Mammary epithelial cell (primary cell): Measurements from ENCODE around the gene NR4A1.

ENCODE experiments used
- CTCF ChIP-seq, 2 donors: IDR thresholded peaks in 1 of 2; conservative IDR thresholded peaks in 1 of 2; 2 replicates each; pipeline ENCODE4 v1.5.1; 2011 to 2012; ENCODE audit warnings: inconsistent platforms in 2 of 2, low read length in 2 of 2, mild to moderate bottlenecking in 2 of 2, control low read depth in 1 of 2, low read depth in 1 of 2; ENCODE audit not compliant: insufficient read depth in 1 of 2; ENCODE audit errors: extremely low read depth in 1 of 2
- EZH2 ChIP-seq: IDR thresholded peaks from 2 replicates; pipeline ENCODE4 v1.6.1; 2012; ENCODE audit warnings: low read length, inconsistent platforms, borderline replicate concordance

- TF ChIP-seq CTCF (conservative IDR thresholded peaks at IDR 0.05 in 1 of 2, IDR thresholded peaks at IDR 0.05 in 1 of 2; ENCODE audit: extremely low read depth in 1 of 2, insufficient read depth in 1 of 2, low read depth in 1 of 2, low read length in 2 of 2): no peak
- TF ChIP-seq EZH2: no peak
Measured at GRCh38 chr12:52078276-52078675, 27.0 kb downstream of the NR4A1 start.
